ENCODE measurements around the gene OLFM2. TPM values are rescaled to one million over a fixed set of nuclear protein-coding genes. Genes with fewer than 3 reads are reported as not detected.
A peak's percentile ranks its signal among the peaks of the same experiment; 100 is the strongest.

Gene OLFM2
- total RNA-seq, 2 donors from 2014 or later: 4.0 to 5.2 TPM

DNA sequence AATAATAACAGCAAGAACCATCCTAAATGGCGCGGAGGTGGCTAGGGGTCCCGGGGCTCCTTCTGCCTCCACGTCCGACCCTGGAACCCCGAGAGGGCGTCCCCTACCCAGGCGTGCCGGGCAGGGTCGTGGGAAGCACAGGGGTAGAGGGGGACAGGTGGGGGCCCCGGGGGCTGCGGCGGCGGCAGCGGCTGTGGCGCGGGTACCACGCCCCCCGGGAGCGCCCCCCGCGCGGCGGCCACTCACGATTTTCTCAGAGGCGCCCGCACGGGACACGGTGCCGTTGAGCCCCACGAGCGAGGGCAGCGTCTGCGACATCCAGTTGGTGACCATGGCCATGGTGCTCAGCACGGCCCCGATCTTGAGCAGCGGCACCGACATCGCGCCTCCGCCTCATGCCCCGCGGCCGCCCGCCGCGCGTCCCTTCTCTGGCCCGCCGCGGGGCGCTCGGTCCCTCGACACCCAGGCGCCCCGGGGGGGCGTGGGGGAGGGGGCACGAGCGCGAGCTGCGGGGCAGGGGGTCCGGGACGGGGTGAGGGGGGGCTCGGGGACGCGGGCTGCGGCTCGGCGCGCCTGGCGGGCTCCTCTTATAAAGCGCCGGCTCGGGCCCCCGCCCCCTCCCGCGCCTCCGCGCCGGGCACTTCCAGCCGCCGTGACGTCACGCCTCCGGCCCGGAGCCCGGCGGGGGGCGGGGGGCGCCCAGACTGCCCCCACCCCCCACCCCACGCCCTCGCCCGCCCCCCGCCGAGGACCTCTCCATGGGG lies 22.9 kb downstream of the OLFM2 start:
- intact Hi-C loops (cut with DNase I): no loop called here
- DNase-seq (ENCODE audit: low spot score): peak; percentile 81

DNA sequence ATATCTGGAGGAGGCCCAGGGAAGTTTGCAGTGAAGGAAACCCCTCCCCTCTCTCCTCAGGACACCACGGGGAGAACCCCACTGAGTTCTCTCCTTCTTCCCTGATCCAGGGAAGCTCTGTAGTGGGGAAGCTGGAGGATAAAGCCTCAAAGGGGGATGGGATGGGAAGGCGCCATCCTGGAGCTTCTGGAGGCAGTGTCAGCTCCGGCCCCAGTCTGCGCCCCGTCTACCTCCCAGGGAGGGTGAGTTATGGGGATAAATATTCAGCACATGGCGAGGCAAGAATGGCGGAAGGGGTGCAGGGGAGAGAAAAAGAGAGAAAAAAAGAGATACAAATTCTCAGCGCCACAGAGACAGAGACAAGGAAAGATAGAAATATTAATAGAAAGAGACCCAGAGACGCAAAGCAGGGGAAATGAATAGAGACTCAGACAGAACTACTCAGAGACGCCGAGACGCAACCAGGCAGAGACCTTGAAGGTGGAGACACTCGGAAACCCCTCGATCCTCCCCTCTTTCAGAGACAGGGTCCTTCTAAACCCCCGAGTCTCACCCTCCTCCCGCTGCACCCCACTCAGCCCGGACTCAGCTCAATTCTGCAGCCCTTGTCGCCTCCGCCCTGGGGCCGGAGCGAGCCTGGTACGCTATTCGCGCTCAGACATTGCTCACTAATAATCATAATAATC lies 23.6 kb downstream of the OLFM2 start:
- intact Hi-C loops (cut with DNase I): no loop called here
- DNase-seq (ENCODE audit: low spot score): no peak

DNA sequence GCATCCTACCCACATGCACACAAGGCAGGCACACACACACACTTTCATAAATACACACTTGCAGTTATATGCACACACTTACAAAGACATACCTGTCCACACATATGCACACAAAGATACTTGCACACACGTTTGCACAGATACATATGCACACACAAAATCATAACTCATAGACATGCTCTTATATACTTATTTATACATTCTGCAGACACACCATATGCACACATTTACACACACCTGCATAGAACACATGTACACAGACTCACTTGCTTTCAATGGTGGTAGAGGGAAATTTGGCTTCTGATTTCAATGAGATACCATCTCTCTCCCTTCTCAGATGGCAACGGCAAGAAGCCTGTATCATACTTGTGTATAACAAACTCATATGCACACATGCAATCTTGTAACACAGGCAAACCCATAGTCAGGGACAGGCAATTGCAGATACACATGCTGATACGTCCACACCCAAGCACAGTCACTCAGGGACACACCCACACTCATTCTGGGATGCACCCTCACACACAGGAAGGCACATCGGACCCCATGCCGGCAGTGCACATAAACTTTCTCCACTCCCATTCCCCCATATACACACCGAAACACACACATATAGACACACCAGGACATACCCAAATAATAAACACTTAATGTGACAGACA lies 24.7 kb downstream of the OLFM2 start:
- intact Hi-C loops (cut with DNase I): no loop called here
- no peak for DNase-seq (ENCODE audit: low spot score)

DNA sequence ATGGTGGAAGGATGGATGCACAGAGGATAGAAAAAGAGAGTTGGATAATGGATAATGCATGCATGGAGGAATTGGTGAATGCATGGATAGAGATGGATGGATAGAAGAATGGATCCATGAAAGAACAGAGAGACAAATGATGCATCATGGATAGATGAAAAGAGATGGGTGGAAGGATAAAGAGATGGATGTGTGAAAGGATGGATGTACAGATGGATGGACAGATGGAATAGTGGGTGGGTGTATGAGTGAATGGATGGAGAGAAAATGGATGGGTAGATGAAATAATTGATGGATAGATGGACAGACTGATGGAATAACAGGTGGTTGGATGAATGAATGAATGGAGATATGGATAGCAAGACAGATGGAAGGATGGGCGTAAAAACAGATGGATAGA lies 25.7 kb downstream of the OLFM2 start:
- no peak for DNase-seq (ENCODE audit: low spot score)
- intact Hi-C loops (cut with DNase I): no loop called here

DNA sequence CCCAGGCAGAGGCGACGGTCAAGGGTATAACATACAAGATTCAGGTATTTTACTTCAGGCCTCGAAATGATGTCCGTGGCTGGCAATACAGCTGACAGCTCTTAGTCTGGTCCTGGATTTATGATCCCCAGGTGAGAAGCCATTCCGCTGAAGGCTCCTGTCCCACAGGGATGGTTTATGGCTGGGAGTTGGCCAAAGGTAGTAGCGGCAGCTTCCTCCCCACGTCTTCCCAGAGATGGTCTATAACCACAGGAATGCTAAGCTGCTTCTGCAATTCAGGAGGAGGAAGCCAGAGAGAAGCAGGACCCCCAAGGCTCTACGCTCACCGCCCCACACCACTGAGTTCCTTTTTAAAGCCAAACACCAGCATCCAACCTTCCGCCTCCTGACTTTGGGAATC lies 27.1 kb downstream of the OLFM2 start:
- intact Hi-C loops (cut with DNase I): no loop called here
- no peak for DNase-seq (ENCODE audit: low spot score)

DNA sequence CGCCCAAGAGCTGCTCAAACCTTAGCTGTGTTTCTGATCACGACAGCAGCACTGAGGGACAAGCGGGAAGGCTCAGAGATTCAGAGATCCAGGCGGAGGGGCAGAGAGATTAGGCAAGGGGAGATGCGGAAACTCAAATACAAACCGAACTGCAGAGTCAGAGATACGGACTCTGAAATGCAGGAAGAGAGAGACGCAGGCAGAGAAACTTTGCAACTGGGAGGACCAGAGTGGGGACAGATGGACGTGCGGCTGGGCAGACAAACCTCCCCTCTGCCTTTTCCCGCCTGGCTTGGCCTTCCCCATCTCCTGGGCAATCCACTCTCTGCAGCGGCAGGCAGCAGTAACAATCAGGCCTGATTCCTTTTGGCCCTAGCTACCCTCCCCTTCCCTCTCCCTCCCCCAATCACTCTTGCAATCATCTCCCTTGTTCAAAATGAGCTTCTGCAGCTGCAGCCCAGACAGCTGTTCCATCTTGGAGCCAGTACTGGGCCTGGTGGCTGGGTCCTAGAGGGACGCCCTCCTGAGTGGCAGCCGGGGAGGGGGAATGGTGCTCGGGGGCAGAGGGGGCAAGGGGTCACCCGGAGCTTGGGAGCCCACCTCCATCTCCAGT lies 29.7 kb downstream of the OLFM2 start:
- intact Hi-C loops (cut with DNase I): no loop called here
- no peak for DNase-seq (ENCODE audit: low spot score)

DNA sequence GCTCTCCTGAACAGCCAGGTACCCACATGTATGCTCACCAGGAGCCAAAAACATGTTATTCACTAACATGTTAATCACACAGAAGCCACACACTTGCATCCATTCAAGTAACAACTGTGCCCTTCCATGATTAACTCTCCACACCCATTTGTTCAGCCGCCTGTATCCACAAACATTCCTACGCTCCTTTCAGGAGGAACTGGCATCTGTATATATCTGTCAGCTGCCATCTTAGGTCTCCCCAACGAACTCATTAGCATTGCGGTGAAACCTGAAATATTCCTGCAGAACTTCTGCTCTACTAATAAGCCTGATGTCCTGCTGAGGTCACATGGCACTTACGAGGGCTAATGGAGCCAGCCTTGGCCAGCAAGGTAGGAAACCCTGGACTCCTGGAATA lies 33.0 kb downstream of the OLFM2 start:
- intact Hi-C loops (cut with DNase I): no loop called here
- no peak for DNase-seq (ENCODE audit: low spot score)

DNA sequence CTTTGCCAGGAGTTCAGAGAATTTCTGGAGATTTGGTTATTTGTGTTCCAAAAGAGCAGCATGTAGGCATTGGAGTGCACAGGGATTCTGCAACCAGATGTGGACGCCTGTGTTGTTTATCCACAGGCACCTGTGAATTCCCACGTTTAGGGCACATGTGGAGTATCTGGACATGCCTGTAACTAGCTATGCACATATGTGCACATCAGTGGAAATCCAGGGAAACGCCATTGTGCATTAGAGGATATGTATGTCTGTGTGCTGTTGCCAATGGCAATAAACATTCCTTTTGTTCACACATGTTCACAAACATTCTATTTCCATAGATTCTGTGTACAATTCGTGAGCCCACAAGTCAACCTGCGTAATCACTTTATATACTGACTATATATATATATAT lies 34.7 kb downstream of the OLFM2 start:
- DNase-seq (ENCODE audit: low spot score): no peak
- intact Hi-C loops (cut with DNase I): no loop called here

DNA sequence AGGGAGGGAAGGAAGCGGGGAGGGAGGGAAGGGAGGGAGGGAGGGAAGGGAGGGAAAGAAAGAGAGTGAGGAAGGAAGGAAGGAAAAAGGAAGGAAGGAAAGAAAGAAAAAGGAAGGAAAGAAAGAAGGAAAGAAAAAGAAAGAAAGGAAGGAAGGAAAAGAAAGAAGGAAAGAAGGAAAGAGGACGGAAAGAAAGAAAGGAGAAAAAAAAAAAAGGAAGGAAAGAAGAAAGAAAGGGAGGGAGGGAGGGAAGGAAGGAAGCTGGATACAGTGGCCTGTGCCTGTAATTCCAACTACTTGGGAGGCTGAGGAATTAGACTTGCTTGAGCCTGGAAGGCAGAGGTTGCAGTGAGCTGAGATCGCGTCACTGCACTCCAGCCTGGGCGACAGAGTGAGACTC lies 35.3 kb downstream of the OLFM2 start:
- no peak for DNase-seq (ENCODE audit: low spot score)
- intact Hi-C loops (cut with DNase I): no loop called here

DNA sequence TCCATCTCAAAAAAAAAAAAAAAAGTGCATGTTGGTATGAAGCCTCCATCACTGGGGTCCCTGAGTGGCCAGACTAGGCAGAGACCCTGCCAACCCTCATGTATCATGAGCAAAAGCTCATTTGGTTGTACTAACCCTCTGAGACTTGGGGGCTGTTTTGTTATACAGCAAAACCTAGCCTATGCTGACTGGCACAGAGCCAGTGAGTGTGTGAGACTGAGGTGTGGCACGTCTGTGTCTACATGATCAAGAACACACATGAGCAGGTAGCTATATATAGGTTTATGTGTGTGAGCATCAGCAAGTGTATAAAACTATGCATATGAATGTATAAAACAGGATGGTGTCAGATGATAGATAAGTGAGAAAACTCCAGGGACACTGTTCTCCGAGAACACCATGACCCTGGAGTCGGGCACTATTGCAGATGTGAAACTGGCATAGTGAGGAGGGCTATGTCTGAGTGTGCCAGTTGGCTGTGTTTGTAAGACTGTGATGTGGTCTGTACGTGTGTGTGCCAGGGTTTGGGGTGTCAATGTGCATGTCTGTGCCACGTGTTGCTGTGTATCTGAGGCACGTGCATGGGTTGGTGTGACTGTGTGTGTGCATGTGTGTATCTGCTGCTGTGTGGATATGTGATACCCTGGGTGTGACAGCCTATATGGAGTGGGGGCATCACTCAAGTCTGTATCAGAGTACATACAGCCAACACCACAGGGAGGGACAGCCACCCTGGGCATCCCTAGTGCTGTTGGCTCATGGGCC lies 44.5 kb downstream of the OLFM2 start:
- intact Hi-C loops (cut with DNase I): no loop called here
- no peak for DNase-seq (ENCODE audit: low spot score)

DNA sequence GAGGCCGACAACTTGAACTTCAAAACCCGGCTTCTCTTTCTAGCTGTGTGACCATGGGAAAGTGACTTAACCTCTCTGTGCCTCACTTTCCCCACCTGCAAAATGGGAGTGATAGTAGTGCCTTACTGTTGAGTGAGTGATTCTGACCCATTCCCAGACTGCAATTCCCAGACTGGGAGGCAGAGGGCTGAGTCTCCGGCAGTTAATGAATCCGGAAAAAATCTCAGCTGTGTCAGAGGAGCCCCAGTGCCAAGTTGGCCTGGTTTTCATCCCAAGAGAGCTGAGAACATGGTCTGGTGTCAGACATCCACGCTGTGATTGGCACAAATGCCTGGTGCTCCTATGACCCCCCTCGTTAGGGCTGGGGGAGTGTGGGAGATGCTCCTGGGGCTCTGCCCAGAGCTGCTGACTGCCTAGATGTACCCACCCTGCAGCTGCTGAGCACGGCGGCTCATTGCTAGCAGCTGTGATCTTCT lies 51.2 kb downstream of the OLFM2 start:
- DNase-seq (ENCODE audit: low spot score): peak; percentile 87
- intact Hi-C loops (cut with DNase I): no loop called here

DNA sequence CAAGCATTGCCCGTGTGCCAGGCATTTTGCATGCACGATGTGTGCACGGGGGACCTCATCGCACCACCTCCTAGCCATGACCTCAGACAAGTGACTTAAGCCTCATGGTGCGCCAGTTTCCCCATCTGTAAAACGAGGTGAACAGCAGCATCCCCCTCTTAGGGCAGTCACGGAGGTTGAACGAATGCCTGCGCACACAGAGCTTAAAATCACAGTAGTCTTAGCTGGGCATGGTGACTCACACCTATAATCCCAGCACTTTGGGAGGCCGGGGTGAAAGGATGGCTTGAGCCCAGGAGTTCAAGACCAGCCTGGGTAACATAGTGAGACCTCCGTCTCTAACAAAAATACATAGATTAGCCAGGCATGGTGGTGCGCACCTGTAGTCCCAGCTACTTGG lies 52.6 kb downstream of the OLFM2 start:
- intact Hi-C loops (cut with DNase I): no loop called here
- DNase-seq (ENCODE audit: low spot score): no peak

DNA sequence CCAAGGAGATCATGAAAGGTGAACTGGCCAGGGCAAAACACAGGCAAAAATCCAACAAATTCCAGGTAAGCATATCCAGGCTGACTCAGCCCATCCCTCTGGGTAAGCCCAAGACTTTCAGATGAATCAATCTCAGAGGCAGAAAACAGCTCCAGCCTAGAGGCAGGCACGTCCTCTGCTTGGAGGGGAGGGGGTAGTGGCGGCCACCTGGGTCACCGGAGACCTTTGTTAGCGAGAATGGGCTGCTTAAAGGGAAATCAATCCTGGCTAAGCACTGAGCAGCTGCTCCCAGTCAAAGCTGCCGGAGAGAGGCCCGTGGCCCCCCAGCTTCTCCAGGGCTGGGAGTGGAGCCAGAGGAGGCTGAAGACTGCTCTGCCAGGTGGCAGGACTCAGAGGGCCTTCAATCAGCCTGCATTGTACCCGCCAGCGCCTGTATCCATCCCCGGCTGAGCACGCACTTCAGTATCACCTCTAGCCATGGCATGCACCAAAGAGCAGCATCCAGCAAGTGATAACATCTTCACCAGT lies 53.0 kb downstream of the OLFM2 start:
- no peak for DNase-seq (ENCODE audit: low spot score)
- intact Hi-C loops (cut with DNase I): no loop called here

DNA sequence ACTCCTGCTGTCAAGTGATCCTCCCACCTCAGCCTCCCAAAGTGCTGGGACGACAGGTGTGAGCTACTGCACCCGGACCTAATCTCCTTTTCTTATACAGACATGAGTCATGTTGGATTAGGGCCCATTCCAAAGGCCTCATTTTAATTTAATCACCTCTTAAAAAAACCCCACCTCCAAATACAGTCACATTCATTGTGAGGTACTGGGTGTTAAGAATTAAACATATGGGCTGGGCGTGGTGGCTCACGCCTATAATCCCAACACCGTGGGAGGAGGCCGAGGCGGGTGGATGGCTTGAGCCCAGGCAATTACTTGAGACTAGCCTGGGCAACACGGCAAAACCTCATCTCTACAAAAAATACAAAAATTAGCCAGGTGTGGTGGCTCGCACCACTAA lies 54.6 kb downstream of the OLFM2 start:
- DNase-seq (ENCODE audit: low spot score): no peak
- intact Hi-C loops (cut with DNase I): no loop called here

DNA sequence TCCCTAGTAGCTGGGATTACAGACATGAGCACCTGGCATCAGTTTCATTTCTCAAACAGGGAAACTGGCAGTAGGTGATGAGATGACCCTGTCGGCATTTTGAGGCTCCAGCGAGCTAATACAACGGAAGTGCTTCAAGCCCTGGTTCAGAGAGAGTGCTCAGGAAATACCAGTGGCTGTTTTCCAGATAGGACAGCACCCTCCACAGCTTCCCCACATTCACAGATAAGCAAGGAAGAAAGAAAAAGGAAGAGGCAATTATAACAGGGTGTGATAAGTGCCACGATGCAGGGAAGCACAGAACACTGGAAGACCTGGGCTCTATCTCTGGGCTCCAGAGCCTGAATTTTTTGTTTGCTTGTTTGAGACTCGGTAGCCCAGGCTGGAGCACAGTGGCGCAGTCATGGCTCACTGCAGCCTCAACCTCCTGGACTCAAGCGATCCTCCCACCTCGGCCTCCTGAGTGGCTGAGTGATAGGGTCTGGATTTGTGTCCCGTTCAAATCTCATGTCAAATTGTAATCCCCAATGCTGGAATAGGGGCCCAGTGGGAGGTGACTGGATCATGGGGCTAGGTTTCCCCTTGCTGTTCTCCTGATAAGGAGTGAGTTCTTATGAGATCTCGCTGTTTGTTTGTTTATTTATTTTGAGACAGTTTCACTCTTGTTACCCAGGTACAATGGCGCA lies 57.7 kb downstream of the OLFM2 start:
- intact Hi-C loops (cut with DNase I): no loop called here
- DNase-seq (ENCODE audit: low spot score): no peak

DNA sequence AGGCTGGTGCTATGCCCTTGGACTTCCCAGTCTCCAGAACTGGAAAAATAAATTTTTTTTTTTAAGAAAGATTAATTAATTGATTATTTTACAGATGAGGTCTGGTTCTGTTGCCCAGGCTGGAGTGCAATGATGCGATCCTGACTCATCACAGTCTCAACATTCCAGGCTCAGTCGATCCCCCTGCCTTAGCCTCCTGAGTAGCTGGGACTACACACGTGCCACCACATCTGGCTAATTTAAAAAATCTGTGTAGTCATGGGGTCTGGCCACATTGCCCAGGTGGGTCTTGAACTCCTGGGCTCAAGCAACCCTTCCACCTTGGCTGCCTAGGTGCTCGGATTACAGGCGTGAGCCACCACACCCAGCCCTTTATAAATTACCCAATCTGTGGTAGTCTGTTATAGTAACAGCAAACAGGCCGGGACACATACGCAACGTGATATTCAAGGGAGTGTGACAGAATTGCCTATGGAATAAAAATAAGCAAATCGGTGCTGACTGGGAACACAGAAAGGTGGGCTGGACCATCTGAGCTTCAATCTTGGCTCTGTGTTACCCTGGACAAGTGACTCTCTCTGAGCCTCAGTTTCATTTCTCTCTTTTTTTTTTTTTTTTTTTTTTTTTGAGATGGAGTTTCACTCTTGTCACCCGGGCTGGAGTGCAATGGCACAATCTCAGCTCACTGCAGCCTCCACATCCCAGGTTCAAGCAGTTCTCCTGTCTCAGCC lies 58.4 kb downstream of the OLFM2 start:
- intact Hi-C loops (cut with DNase I): no loop called here

DNA sequence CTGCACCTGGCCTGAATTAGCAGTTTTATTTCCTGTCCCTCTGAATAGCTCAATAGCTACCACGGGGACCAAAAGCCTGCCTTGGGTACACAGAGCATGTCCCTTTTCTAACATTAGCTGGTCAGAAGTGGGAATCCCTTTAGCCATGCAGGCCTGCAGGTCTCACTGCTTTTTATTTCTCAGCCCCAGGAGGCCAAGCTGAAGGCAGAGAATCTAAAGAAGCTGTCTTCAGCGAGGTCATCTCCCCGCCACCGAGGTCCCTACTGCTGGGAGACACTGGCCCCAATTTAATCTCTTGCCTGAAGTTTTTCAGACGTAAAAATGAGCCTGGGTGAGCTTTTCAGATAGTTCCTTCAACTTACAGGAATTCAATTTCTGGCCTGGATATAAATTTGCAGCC lies 60.5 kb downstream of the OLFM2 start:
- no peak for DNase-seq (ENCODE audit: low spot score)
- intact Hi-C loops (cut with DNase I): no loop called here

More for the DNA sequence above, 58.4 kb downstream of the OLFM2 start:
- no peak for DNase-seq (ENCODE audit: low spot score)

DNA sequence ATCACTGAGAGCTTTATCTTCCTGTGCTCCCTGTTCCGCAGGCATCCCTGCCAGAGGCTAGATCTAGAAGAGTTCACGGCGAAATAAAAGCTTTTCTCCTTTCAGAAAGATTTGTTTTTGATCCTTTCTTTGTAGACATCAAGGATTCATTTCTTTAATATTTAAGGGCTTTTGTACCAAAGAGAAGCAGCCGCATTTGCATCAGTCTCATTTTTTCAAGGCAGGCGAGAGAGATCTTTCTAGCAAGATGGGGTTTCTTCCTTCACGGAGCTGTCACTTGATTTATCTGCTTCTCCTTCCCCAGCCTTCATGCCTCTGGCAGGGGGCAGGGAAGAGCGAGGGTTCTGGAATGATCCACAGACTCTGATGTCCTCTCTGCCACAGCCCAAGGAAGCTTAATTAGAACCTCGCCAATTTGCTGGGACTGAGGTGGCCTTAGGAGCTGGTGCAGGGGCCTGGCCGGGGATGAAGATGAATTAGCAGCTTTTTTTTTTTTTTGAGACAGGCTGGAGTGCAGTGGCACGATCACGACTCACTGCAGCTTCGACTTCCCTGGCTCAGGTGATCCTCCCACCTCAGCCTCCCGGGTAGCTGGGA lies 61.2 kb downstream of the OLFM2 start:
- intact Hi-C loops (cut with DNase I): no loop called here
- DNase-seq (ENCODE audit: low spot score): no peak
